Keratinocyte (primary cell): ENCODE measurements around the gene DNAH17. TPM values are rescaled to one million over a fixed set of nuclear protein-coding genes. Genes with fewer than 3 reads are reported as not detected.

Experiments used
- DNase-seq: peaks from one replicate; pipeline ENCODE4 v3.0.0-alpha.2; 2011; ENCODE audit warnings: low read depth, missing footprints, low spot score
- FAIRE-seq: peaks from 2 replicates; lab custom pipeline; 2011; peaks lifted over from hg19 to GRCh38; lab: Jason Lieb, UNC
- H2AFZ ChIP-seq: 2 replicates; pipeline ENCODE4 v1.6.0; 2012; ENCODE audit warnings: low read length, control low read depth, inconsistent platforms; ENCODE audit not compliant: control insufficient read depth
- H3K27ac ChIP-seq: 2 replicates; pipeline ENCODE4 v1.5.1; 2011; ENCODE audit warnings: low read length; ENCODE audit not compliant: control insufficient read depth, insufficient read depth
- H3K27me3 ChIP-seq: 3 replicates; pipeline ENCODE4 v1.6.0; 2011; ENCODE audit warnings: low read length; ENCODE audit not compliant: control insufficient read depth, insufficient read depth; ENCODE audit errors: extremely low read depth
- H3K36me3 ChIP-seq, 2 experiments: 2 replicates in 1 of 2; 3 replicates in 1 of 2; pipeline ENCODE4 v1.5.1; 2011; ENCODE audit warnings: low read length in 2 of 2, mild to moderate bottlenecking in 1 of 2; ENCODE audit not compliant: control insufficient read depth in 2 of 2, insufficient read depth in 2 of 2; ENCODE audit errors: extremely low read depth in 1 of 2
- H3K4me1 ChIP-seq: 3 replicates; pipeline ENCODE4 v1.5.1; 2011; ENCODE audit warnings: low read length; ENCODE audit not compliant: control insufficient read depth, insufficient read depth; ENCODE audit errors: extremely low read depth
- H3K4me2 ChIP-seq: 3 replicates; pipeline ENCODE4 v1.6.0; 2011; ENCODE audit warnings: low read depth, low read length; ENCODE audit not compliant: control insufficient read depth, insufficient read depth; ENCODE audit errors: extremely low read depth
- H3K4me3 ChIP-seq, 3 experiments: fragments of 200-600 bp in 1 of 3; sonication (generic) in 1 of 3; 2 replicates in 2 of 3; 3 replicates in 1 of 3; pipeline ENCODE4 v1.5.1; 2011 to 2016; ENCODE audit warnings: low read length in 3 of 3, mild to moderate bottlenecking in 3 of 3, control low read depth in 2 of 3, inconsistent platforms in 1 of 3, low read depth in 1 of 3, mixed read lengths in 1 of 3, mixed run types in 1 of 3, moderate library complexity in 1 of 3; ENCODE audit not compliant: control insufficient read depth in 2 of 3, insufficient read depth in 2 of 3; ENCODE audit errors: extremely low read depth in 1 of 3
- H3K79me2 ChIP-seq: 2 replicates; pipeline ENCODE4 v1.6.0; 2012; ENCODE audit warnings: low read length; ENCODE audit not compliant: control insufficient read depth, insufficient read depth
- H3K9ac ChIP-seq: 3 replicates; pipeline ENCODE4 v1.6.0; 2011; ENCODE audit warnings: low read length; ENCODE audit not compliant: control insufficient read depth, insufficient read depth; ENCODE audit errors: extremely low read depth
- H3K9me1 ChIP-seq: 3 replicates; pipeline ENCODE4 v1.6.0; 2011; ENCODE audit warnings: low read length; ENCODE audit not compliant: control insufficient read depth, insufficient read depth; ENCODE audit errors: extremely low read depth
- H3K9me3 ChIP-seq: 2 replicates; pipeline ENCODE4 v1.5.1; 2012; ENCODE audit warnings: low read depth, low read length; ENCODE audit not compliant: control insufficient read depth
- H4K20me1 ChIP-seq: 3 replicates; pipeline ENCODE4 v1.6.0; 2011; ENCODE audit warnings: low read length; ENCODE audit not compliant: control insufficient read depth, insufficient read depth; ENCODE audit errors: extremely low read depth
- CTCF ChIP-seq, 3 experiments: IDR thresholded peaks in 1 of 3; conservative IDR thresholded peaks in 1 of 3; optimal IDR thresholded peaks in 1 of 3; 2 replicates in 2 of 3; 3 replicates in 1 of 3; pipeline versions ENCODE3 to v1.5.1; 2011; ENCODE audit warnings: low read length in 3 of 3, mild to moderate bottlenecking in 3 of 3, moderate library complexity in 2 of 3, control low read depth in 1 of 3, inconsistent platforms in 1 of 3; ENCODE audit not compliant: insufficient read depth in 2 of 3; ENCODE audit errors: extremely low read depth in 1 of 3
- EZH2 ChIP-seq: IDR thresholded peaks from one replicate; pipeline ENCODE4 v1.6.1; 2012; ENCODE audit warnings: inconsistent platforms, mild to moderate bottlenecking, low read length, moderate library complexity
- dilution Hi-C: fragments of 300-500 bp; cut with MboI; formaldehyde crosslinking; loops from one replicate; pipeline ENCODE4 v1.7.0; 2020; ENCODE audit warnings: low sequenced_read_pairs; ENCODE audit not compliant: extremely low pct_ligation_motif_present
- polyA plus RNA-seq, 5 experiments: library from polyadenylated mRNA; depleted of rRNA in 3 of 5; stranded (reverse) in 3 of 5; stranded (forward) in 1 of 5; unstranded in 1 of 5; fragments of >200 nt; gene quantifications; 1 replicate in 1 of 5; 2 replicates in 3 of 5; 3 replicates in 1 of 5; pipeline versions ENCODE4 v1.2.1 to v1.2.3, GENCODE V29; 2011 to 2012; ENCODE audit warnings: missing spikeins in 2 of 5, low read depth in 1 of 5, low replicate concordance in 1 of 5

Gene DNAH17
- polyA plus RNA-seq, 1 donor (not counting 4 experiments of a cell fraction or from before 2014, with no cell fraction given), result 0.16 TPM

DNA sequence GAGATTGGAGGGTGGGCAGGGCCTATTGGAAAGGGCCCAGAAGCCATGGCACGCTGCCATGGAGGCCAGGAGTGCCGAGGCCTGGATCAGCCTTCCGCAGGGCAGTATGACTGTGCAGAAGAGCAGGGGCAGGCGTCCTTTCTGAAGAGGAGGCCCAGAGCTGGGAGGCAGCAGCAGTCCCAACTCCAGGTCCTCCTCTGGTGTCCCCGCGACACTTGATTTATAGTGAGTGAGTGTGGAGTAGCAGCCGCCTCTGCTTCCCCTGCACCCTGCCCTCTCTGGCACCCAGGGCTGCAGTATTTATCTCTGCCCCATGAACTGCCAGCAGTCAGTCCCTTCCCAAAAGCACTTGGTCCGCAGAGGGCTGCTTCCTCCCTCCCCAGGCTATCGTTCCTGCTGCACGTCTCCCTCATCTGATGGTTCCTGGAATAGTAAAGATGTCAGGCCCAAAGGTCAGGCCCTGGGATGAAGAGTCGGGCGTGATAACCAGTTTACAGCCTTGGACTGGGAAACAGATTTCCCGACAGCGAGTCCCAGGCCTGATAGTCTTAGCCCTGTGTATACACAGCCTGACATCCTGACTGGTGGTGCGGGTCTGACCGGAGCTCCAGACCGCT lies 165.8 kb downstream of the DNAH17 start:
- DNase-seq (no peak), FAIRE-seq (no peak)
- no peak overlapping the region for H3K4me2 ChIP-seq
- H4K20me1 ChIP-seq, result peaks cover 21% of the 10 kb centered on the region
- no peak for TF ChIP-seq CTCF (optimal IDR thresholded peaks at IDR 0.05 in 1 of 3, IDR thresholded peaks at IDR 0.05 in 1 of 3, conservative IDR thresholded peaks at IDR 0.05 in 1 of 3; ENCODE audit: extremely low read depth in 1 of 3, insufficient read depth in 2 of 3, low read length in 3 of 3)
- TF ChIP-seq EZH2, result no peak
- H3K9me3 ChIP-seq, result no peaks in the 10 kb centered on the region
- no peak overlapping the region for H2AFZ ChIP-seq
- H3K27me3 ChIP-seq, result no peaks in the 10 kb centered on the region
- no peak overlapping the region for H3K9ac ChIP-seq
- H3K36me3 ChIP-seq, result peaks cover 19 to 23% of the 10 kb centered on the region in 2 experiments
- H3K79me2 ChIP-seq, result peaks cover 42% of the 10 kb centered on the region
- no peak overlapping the region for H3K4me3 ChIP-seq
- peaks cover 34% of the 10 kb centered on the region for H3K4me1 ChIP-seq
- dilution Hi-C loops, result no loop called here
- H3K9me1 ChIP-seq, result peaks cover 19% of the 10 kb centered on the region
- no peak overlapping the region for H3K27ac ChIP-seq

DNA sequence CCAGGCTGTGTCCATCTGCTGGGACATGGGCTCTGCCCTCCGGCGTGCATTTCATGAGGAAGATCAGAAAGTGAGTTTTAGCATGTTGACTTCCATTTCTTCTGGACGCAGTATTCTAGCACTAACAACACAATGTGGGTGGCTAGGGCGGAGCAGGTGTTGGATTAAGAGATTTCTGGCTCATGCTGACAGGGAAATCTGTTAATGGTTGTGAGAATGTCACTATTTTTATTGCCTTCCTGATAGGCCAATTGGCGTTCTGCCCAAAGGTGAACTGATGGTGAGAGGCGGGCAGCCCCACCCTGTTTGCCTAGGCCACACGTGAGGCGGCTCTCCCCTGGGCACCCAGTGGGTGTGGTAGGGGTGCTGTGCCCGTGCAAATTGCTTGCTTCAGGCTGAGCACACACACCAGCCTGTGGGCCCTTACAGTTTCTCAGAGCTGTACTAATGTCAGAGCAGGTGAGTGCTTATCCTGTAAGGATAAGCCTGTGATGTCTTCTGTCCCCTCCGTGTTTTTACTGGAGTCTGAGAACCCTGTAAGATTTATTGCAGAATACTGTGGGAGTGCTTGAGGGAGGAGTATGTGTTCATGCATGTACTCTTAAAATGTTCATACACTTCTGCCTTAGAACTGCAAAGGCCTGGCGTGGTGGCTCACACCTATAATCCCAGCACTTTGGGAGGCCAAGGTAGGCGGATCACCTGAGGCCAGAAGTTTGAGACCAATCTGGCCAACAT lies 167.8 kb downstream of the DNAH17 start:
- Histone ChIP-seq H4K20me1 (peaks cover 21% of the 10 kb centered on the region), H3K4me2 (peak overlapping the region; percentile 73), H3K9me1 (peaks cover 19% of the 10 kb centered on the region), H3K9me3 (no peaks in the 10 kb centered on the region), H3K36me3 (peaks cover 15 to 16% of the 10 kb centered on the region in 2 experiments), H2AFZ (no peak overlapping the region), H3K79me2 (peaks cover 42% of the 10 kb centered on the region), H3K27me3 (no peaks in the 10 kb centered on the region), H3K4me3 (peak overlapping the region in 1 of 3 experiments; percentile 26), H3K4me1 (peaks cover 34% of the 10 kb centered on the region), H3K9ac (peak overlapping the region; percentile 40), H3K27ac (peak overlapping the region; percentile 46)
- dilution Hi-C loops, result no loop called here
- no peak for DNase-seq
- TF ChIP-seq CTCF (optimal IDR thresholded peaks at IDR 0.05 in 1 of 3, IDR thresholded peaks at IDR 0.05 in 1 of 3, conservative IDR thresholded peaks at IDR 0.05 in 1 of 3; ENCODE audit: extremely low read depth in 1 of 3, insufficient read depth in 2 of 3, low read length in 3 of 3), result no peak
- no peak for TF ChIP-seq EZH2
- FAIRE-seq, result peak; percentile 23
